Cortex of kidney (tissue), 1 donor: ENCODE results near the gene OBI1.

Source experiments
- DNase-seq: peaks from one replicate; lab custom pipeline; 2025; lab: John Stamatoyannopoulos, UW

OBI1 gene

DNA sequence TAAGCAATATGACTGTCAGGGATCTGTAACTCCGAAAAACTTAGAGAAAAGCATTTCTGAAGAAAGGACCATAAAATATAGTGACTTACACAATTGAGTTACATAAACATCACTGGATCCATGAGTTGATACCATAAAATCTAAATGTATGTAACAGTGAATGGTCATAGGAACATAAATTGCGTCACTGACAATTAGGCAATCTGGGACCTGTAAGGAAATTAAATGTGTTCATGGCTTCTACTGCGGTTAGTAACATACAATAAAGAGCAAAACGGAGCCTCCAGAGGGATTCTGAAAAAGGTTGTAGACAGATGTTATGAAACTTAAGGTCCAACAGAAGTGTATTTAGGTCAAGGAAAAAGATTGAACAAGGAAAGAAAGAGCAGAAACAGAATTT is 82.7 kb downstream of the OBI1 start:
- no peak for DNase-seq

DNA sequence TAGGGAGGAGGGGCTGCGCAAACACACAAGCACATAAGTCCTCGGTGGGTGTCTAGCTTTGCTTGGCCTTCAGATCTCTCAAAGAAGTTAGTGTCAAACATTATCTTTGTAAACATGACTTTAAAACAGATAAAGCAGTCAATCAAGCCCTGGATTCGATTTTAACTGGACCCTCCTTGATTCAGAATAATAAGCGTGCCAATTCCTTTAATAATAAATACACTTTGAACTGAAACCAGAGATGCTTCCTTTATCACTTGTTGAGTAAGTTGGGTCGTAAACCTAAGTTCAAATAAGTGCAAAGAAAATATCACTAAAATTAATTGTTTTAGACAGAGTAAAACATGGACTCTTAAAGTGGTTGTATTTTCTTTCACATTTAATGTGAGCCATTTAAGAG is 86.5 kb downstream of the OBI1 start:
- no peak for DNase-seq

DNA sequence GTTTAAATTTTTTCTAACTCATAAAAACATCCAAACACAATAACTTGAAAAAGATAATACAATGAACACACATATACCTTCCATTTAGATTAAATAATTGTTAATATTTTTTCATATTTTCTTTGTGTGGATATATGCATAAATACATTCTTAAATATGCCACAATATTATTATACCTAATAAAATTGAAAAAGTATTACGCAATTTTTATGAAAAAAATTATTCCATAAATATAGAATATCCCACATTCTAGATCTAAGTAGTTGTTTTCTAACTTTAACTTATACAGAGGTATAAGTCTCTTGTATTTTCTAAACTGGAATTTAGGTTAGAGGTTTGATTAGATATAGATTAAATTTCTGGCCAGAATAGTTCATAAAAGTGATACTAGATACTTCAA is 89.9 kb downstream of the OBI1 start:
- DNase-seq: no peak

DNA sequence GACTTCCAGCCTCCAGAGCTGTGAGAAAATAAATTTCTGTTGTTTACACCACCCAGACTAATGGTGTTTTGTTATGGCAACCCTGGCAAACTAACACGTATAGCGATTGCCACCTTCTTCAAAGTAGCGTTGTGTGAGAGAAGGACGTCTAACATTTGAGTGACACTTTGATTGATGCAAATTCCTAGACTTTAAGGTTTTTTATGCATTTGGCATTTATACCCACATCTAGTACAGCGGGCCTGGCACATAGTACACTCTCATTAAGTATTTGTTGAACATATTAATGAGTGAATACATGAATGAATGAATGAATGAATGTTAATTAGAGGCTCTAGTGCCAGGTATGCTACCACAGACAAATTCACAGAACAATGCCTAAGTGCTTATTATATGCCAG is 92.3 kb downstream of the OBI1 start:
- no peak for DNase-seq
